GM18873 (cell line): Measurements from ENCODE around the gene CD72.
A peak's percentile ranks its signal among the peaks of the same experiment; 100 is the strongest.
"Not testable (repeated sequence)": the region's sequence is repeated elsewhere in the genome, so short reads cannot be mapped to it uniquely, and the experiment has no call there.

Source experiments
- ATAC-seq: cut with Tn5 transposase; IDR thresholded peaks from one replicate; pipeline ENCODE4 v1.9.1; 2021; ENCODE audit warnings: mild to moderate bottlenecking, moderate library complexity, moderate number of reproducible peaks; ENCODE audit not compliant: unreplicated experiment, low FRiP score

Gene CD72

GRCh38 chr9:35650341-35651158 is 32.3 kb upstream of the CD72 start, which contains the start of gene SIT1:
TSS of gene SIT1 (minus strand) at chr9:35650931. CDS start at chr9:35650853, 78 bp downstream.
- no peak for ATAC-seq

- ATAC-seq, result no peak
Observed at GRCh38 chr9:35649431-35650340, 31.5 kb upstream of the CD72 start.

GRCh38 chr9:35646533-35647265 is 28.5 kb upstream of the CD72 start:
- peak; percentile 78 for ATAC-seq

- no peak for ATAC-seq
Observed at GRCh38 chr9:35646153-35646532, 27.9 kb upstream of the CD72 start.

- ATAC-seq, result not testable (repeated sequence)
Observed at GRCh38 chr9:35645736-35646135, 27.5 kb upstream of the CD72 start.

- ATAC-seq, result no peak
Observed at GRCh38 chr9:35643046-35643445, 24.8 kb upstream of the CD72 start.

- not testable (repeated sequence) for ATAC-seq
Observed at GRCh38 chr9:35641478-35641877, 23.3 kb upstream of the CD72 start.

- not testable (repeated sequence) for ATAC-seq
Observed at GRCh38 chr9:35640431-35640830, 22.2 kb upstream of the CD72 start.

GRCh38 chr9:35639631-35640030 is 21.4 kb upstream of the CD72 start:
- ATAC-seq, result no peak

GRCh38 chr9:35639225-35639624 is 21.0 kb upstream of the CD72 start:
- not testable (repeated sequence) for ATAC-seq

- ATAC-seq, result not testable (repeated sequence)
Observed at GRCh38 chr9:35638751-35639150, 20.5 kb upstream of the CD72 start.

GRCh38 chr9:35637427-35637955 is 19.3 kb upstream of the CD72 start:
- ATAC-seq, result not testable (repeated sequence)

- not testable (repeated sequence) for ATAC-seq
Observed at GRCh38 chr9:35636877-35637246, 18.6 kb upstream of the CD72 start.

- ATAC-seq, result no peak
Observed at GRCh38 chr9:35636135-35636876, 18.1 kb upstream of the CD72 start.

GRCh38 chr9:35635730-35636129 is 17.5 kb upstream of the CD72 start:
- ATAC-seq, result no peak

- ATAC-seq, result no peak
Observed at GRCh38 chr9:35629597-35629996, 11.4 kb upstream of the CD72 start.

- no peak for ATAC-seq
Observed at GRCh38 chr9:35628389-35628991, 10.3 kb upstream of the CD72 start.

- ATAC-seq, result no peak
Observed at GRCh38 chr9:35627575-35627974, 9.4 kb upstream of the CD72 start.

GRCh38 chr9:35619800-35620158 is 1.6 kb upstream of the CD72 start:
- ATAC-seq, result no peak
